GM12891 (cell line): ENCODE results near the gene MTFR1L.

ENCODE experiments used
- PAX5 ChIP-seq: IDR thresholded peaks from 2 replicates; pipeline ENCODE4 v1.6.1; 2011; ENCODE audit warnings: low read length, moderate library complexity, mild to moderate bottlenecking; ENCODE audit not compliant: insufficient read depth, severe bottlenecking
- POLR2A ChIP-seq: IDR thresholded peaks from 2 replicates; pipeline ENCODE4 v1.6.1; 2011; ENCODE audit warnings: low read depth, low read length, control low read depth
- POLR2AphosphoS5 ChIP-seq: IDR thresholded peaks from 2 replicates; pipeline ENCODE4 v1.6.1; 2011; ENCODE audit warnings: low read depth, low read length, control low read depth
- POU2F2 ChIP-seq: IDR thresholded peaks from 2 replicates; pipeline ENCODE4 v1.6.1; 2011; ENCODE audit warnings: low read depth, mild to moderate bottlenecking, control low read depth, low read length, moderate library complexity
- TAF1 ChIP-seq: IDR thresholded peaks from 2 replicates; pipeline ENCODE4 v1.6.1; 2011; ENCODE audit warnings: low read depth, low read length, control low read depth

DNA sequence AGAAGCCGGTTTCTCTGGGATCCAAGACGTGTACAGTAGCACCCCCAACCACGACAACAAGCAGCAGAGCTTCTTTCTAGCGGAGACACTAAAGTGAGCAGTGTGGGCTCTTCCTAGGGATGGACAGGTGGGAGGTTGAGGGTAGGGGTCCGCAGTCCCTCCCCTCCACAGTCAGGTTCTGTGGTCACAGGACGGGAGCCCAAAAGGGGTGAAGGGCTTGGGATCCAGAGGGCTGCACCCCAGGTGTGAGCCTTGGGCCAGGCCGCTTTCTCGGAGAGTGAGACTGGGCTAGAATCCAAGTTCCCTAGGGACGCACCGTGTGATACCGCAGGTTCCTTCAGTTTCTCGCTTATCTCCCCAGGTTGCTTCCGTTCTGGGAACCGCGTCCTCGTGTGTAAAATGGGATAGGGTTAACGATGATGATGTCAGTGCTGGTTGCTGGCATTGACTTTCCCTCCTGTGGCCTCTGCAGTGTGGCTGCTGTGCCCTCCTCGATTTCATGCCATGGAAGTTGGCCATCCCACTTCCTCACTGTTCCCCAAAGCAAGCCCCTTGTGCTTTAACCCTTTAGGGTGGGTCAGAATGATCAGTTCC lies 37.0 kb upstream of the MTFR1L start:
- TF ChIP-seq TAF1 (no peak), PAX5 (no peak), POLR2A (no peak), POLR2AphosphoS5 (no peak), POU2F2 (no peak)
